ENCODE results near the gene VWC2.

Gene VWC2

GRCh38 chr7:49791088-49791741, 17.8 kb downstream of the VWC2 start:
- TF ChIP-seq CTCF (IDR thresholded peaks at IDR 0.05): no peak
- Histone ChIP-seq H3K27ac (no peak overlapping the region), H3K4me3 (ENCODE audit: low read depth in 1 of 2, low read length in 1 of 2) (no peak overlapping the region), H3K4me1 (ENCODE audit: control insufficient read depth in 1 of 2, insufficient read depth in 1 of 2, low read depth in 1 of 2, low read length in 1 of 2) (no peaks in the 10 kb centered on the region), H3K9me3 (no peaks in the 10 kb centered on the region), H3K27me3 (no peaks in the 10 kb centered on the region), H3K36me3 (no peaks in the 10 kb centered on the region)

DNA sequence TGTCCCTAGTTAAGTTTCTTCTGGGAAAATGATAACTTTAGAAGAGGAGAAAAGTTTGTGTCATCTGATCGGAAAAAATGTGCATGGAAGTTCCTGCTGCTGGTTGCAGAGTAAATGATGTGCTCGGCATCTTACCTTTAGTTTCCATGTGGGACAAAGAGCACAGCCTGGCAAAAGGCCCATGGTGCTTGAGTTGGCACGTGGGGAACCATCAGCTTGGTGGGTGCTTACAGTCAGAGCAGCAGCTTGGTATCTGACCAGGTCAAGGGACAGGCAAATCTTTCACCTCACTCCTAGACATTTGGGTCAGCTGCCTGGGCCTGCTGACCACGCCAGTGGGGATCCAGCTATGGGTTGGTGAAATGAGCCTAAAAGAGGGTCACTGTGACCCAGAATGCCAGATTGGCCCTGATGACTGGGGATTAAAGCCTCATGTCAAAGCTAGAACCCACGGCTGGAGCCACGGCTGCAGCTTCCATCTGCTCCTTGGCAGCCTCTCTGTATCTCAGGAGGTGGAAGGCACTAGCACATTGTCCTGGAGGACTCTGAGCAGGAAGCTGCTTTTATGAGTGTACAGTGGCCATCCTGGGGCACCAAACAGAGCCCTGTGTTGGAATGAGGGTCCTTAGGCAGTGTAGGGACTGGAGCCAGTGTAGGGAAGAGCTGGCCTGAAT, 24.7 kb downstream of the VWC2 start:
- no peaks in the 10 kb centered on the region for H3K4me1 ChIP-seq (ENCODE audit: control insufficient read depth in 1 of 2, insufficient read depth in 1 of 2, low read depth in 1 of 2, low read length in 1 of 2)
- H3K27ac ChIP-seq: no peak overlapping the region
- TF ChIP-seq CTCF (IDR thresholded peaks at IDR 0.05): no peak
- H3K27me3 ChIP-seq: no peaks in the 10 kb centered on the region
- no peaks in the 10 kb centered on the region for H3K36me3 ChIP-seq
- no peaks in the 10 kb centered on the region for H3K9me3 ChIP-seq
- no peak overlapping the region for H3K4me3 ChIP-seq (ENCODE audit: low read depth in 1 of 2, low read length in 1 of 2)

DNA sequence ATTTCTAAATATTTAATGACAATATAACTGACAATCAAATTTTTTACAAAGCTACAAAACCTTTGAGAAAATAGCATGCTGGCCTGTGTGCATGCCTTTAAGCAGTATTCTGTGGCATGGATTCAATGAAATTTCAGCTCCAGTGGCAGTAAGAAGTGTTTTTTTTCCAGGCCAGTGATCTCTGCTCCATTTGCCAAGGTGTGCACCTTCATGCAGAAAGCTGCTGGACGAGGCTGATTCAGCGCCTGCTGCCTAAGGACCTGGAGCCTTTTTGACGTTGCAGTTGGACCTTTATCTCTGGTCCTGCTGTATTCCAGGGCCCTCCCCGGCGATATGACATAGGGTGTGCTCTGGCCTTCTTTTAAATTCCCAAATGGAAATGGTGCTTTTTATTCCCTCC, 26.6 kb downstream of the VWC2 start:
- TF ChIP-seq CTCF (IDR thresholded peaks at IDR 0.05): no peak
- H3K9me3 ChIP-seq: no peaks in the 10 kb centered on the region
- no peak overlapping the region for H3K27ac ChIP-seq
- no peaks in the 10 kb centered on the region for H3K27me3 ChIP-seq
- no peaks in the 10 kb centered on the region for H3K4me1 ChIP-seq (ENCODE audit: control insufficient read depth in 1 of 2, insufficient read depth in 1 of 2, low read depth in 1 of 2, low read length in 1 of 2)
- H3K36me3 ChIP-seq: no peaks in the 10 kb centered on the region
- no peak overlapping the region for H3K4me3 ChIP-seq (ENCODE audit: low read depth in 1 of 2, low read length in 1 of 2)

DNA sequence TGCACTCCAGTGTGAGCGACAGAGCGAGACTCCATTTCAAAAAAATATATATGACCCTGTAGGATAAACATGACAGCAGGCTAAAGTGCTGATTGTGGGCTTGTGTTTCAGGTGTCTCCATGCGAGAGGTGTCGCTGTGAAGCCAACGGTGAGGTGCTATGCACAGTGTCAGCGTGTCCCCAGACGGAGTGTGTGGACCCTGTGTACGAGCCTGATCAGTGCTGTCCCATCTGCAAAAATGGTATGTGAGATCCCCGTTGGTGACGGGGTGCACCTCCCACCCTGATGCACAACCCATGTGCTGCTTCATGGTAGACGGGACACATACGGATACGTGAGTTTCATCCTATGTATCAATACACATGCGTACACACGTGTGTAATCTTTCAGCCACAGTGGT, 29.2 kb downstream of the VWC2 start:
- Histone ChIP-seq H3K4me1 (ENCODE audit: control insufficient read depth in 1 of 2, insufficient read depth in 1 of 2, low read depth in 1 of 2, low read length in 1 of 2) (no peaks in the 10 kb centered on the region), H3K4me3 (ENCODE audit: low read depth in 1 of 2, low read length in 1 of 2) (no peak overlapping the region), H3K36me3 (no peaks in the 10 kb centered on the region), H3K27ac (no peak overlapping the region), H3K27me3 (no peaks in the 10 kb centered on the region), H3K9me3 (no peaks in the 10 kb centered on the region)
- TF ChIP-seq CTCF (IDR thresholded peaks at IDR 0.05): no peak

DNA sequence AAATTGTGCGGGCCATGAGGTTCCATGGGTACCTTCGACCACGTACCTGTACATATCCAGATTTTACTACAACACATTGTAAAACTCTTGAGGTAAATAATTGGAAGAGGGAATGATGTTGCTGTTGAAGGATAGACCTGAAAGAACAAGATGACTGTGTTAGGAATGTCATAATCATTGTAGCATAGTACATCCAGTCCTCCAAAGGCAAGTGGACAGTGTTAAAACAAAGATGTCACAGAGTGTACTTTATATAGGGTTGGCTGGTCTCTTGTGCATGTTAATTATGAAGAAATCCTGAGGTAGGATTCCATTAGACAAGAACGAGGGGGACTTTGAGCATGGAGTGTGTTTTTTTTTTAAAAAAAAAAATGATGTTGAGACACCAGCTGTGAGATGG, 30.4 kb downstream of the VWC2 start:
- TF ChIP-seq CTCF (IDR thresholded peaks at IDR 0.05): no peak
- no peaks in the 10 kb centered on the region for H3K9me3 ChIP-seq
- H3K27me3 ChIP-seq: no peaks in the 10 kb centered on the region

More for the DNA sequence above, 30.4 kb downstream of the VWC2 start:
- no peaks in the 10 kb centered on the region for H3K4me1 ChIP-seq (ENCODE audit: control insufficient read depth in 1 of 2, insufficient read depth in 1 of 2, low read depth in 1 of 2, low read length in 1 of 2)
- no peak overlapping the region for H3K4me3 ChIP-seq (ENCODE audit: low read depth in 1 of 2, low read length in 1 of 2)
- no peaks in the 10 kb centered on the region for H3K36me3 ChIP-seq
- no peak overlapping the region for H3K27ac ChIP-seq

All from neutrophil (primary cell).